ENCODE data around the gene IGSF23.

The IGSF23 gene, protein sequence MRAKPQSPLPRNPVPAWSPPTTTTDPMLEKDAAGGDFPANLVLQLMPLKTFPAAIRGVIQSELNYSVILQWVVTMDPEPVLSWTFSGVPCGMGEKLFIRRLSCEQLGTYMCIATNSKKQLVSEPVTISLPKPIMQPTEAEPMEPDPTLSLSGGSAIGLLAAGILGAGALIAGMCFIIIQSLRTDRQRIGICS

GRCh38 chr19:44613295-44614178 lies at the start of gene IGSF23:
TSS of gene IGSF23 (plus strand) at chr19:44613563. CDS start at chr19:44613646, 83 bp downstream.
- FAIRE-seq, result no peak

DNA sequence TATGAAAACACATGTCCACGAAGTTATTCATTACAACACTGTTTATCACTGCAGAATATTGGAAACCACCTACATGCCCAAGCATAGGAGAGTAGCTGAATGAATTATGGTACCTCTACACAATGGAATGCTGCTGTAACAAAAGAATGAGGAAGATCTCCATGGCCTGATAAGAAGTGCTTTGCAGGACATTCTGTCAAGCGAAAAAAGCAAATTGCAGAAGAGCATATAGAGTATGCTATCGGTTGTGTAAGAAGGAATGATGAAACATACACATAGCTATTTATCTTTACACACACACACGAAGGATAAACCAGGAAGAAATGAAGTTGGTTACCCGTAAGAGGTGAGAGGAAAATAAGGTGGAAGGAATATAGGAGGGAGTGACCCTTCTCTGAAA lies 46.4 kb upstream of the IGSF23 start:
- FAIRE-seq, result no peak

- no peak for FAIRE-seq
These were observed 45.6 kb upstream of the IGSF23 start for GRCh38 chr19:44567745-44568144.

- FAIRE-seq, result no peak
These were observed 42.8 kb upstream of the IGSF23 start for GRCh38 chr19:44570603-44570983.

DNA sequence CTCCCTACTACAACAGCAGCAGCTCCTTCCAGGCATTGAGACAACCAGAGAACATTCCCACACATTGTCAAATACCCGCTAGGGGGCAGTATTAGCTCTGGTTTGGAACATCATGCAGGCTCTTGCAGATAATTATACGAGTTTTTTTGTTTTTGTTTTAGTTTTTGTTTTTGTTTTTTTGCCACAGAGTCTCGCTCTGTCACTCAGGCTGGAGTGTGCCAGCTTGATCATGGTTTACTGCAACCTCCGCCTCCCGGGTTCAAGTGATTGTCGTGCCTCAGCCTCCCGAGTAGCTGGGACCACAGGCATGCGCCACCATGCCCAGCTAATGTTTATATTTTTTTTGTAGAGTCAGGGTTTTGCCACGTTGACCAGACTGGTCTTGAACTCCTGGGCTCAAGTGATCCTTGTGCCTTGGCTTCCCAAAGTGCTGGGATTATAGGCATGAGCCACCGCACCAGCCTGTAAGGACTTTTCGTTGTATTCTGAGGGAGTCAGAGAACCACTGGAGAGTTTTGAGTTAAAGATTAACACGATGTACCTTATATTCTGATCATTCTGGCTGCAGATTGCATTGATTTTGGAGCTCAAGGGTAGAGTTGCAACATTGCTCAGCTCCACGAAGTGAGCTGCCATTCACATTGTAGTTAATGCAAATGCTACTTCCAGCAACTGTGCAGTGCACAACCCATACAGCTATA lies 42.2 kb upstream of the IGSF23 start:
- FAIRE-seq, result peak; percentile 65

DNA sequence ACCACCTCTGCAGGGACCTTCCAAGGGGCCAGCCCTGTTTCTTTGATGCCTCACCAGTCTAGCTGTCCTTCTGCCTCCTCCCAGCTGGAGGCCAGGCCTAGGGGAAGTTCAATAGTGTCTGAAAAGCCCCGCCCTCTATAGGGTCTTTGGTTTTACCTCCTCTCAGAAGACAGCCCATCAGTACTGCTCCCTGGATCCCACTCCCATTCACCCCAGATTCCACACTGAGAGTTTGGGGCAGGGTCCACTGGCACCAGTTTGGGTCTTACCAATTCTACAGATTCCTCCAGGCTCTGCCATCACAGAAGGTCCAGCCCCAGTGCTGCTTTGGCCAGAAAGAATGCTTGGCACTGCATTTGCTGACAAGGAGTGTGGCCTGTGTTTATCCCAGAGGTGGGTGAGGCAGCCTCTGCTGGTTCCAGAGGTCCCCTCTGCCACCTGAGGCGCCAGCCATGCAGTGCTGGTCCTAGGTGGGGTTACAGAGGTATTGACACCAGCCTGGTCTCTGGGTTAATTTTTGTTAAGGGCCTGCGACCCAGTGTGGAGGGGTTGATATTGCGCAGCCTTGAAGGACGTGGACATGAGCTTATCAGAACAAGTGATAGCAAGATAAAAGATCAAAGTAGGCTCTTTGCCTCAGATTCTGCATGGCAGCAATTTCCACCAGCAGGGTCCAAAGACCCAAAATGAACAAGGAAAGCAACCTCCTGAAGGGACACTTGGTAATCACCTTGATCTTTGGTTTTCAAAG lies 41.4 kb upstream of the IGSF23 start:
- no peak for FAIRE-seq

DNA sequence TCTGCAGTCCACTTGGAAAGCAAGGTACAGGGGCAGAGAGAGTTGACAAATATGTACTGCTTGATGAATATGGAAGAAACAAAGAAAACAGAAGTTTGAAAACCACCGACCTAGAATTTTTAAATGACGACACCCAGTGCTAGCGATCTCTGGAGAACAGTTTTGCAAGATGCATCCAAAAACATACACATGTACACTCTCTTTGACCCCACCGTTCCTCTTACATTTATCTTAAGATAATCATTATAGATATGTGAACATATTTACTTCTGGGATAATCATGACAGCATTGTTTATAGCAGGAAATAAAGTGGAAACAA lies 40.8 kb upstream of the IGSF23 start:
- no peak for FAIRE-seq

DNA sequence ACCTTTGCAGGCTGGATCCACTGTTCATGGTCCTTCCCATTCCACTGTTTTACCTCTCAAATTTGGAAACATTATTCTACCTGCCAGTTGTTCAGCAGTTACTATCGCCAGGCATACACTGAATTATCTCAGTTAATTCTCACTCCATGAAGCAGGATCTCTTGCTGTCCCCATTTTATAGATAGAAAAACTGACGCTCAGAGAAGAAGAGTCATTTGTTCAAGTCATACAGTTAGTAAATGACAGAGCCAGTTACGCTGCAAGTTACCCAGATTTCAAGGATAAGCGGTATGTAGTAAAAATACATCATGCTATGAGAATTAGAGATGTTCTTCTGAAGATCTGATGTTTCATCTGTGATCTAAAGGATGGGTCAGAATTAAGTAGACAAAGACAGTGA lies 40.2 kb upstream of the IGSF23 start:
- no peak for FAIRE-seq

GRCh38 chr19:44573627-44574026 lies 39.7 kb upstream of the IGSF23 start:
- no peak for FAIRE-seq

DNA sequence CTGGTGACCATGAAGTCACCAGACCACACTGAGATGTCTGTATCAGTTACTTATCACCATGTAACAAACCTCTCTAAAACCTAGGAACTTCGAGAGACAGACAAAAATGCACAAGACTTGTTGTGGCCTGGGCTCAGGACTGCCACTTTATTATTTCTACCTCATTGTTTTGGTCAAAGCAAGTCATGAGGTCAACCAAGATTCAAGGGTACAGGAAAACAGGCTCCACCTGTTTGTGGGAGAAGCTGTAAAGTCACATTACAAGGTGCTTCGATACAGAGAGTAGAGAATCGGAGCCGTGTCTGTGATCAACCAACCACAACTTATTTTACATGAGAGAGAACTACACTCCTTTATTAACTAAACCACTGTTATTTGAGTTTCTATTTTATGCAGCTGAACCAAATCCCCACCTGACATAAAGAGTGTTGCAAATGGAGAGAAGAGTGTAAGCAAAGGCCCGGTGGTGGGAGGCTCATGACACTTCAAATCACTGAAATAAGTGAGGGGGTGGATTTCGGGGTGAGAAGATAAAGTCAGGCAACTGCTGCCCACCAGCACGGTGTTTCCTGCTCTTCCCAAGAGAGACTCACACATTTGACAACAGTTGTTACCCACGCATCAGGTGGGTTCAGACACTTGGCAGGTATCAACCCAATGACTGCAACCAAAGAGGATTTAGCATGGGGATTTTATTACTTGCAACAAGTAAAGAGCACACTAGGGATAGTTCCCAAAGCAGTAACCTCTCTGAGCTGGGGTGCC lies 39.0 kb upstream of the IGSF23 start:
- FAIRE-seq, result no peak

DNA sequence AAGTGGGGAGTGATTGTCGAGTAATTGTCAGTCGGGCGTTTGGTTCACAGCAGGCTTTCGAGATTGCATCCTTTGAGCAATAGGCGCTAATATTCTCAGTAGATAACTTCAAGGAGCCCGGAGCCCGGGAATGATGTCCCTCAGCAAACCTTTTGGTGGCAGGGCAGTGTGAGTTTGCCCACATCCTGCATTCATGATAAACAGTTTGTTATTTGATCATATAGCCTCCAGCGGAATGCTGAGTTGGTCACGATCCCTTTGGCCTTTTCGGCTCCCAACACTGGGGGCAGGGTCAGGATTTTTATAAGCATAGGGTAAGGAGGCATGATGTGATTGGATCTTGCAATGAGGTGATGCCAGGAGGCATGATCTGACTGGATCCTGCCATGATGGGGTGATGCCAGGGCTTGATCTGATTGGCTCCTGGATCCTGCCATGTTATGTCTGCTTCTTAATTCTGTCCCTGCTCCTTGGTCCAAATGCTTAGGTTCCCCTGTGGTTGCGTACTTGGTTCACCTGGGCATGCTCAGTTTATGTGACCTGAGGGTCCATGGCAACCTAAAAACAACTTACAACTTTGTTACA lies 38.2 kb upstream of the IGSF23 start:
- FAIRE-seq, result no peak

- FAIRE-seq, result no peak
These were observed 36.4 kb upstream of the IGSF23 start for GRCh38 chr19:44576843-44577565.

DNA sequence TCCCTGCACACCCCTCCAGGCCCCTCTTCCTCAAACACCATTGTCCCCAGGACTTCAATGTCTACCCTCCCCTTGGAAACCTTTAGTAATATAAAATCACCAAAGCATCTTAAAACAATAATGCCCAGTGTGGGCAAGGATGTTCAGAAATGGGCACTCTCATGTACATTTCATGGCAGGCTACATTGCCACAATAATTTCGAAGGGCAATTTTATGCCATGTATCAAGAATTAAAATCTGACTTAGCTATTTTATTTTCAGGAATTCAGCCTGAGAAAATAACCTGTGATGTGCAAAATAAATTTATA lies 35.8 kb upstream of the IGSF23 start:
- no peak for FAIRE-seq

DNA sequence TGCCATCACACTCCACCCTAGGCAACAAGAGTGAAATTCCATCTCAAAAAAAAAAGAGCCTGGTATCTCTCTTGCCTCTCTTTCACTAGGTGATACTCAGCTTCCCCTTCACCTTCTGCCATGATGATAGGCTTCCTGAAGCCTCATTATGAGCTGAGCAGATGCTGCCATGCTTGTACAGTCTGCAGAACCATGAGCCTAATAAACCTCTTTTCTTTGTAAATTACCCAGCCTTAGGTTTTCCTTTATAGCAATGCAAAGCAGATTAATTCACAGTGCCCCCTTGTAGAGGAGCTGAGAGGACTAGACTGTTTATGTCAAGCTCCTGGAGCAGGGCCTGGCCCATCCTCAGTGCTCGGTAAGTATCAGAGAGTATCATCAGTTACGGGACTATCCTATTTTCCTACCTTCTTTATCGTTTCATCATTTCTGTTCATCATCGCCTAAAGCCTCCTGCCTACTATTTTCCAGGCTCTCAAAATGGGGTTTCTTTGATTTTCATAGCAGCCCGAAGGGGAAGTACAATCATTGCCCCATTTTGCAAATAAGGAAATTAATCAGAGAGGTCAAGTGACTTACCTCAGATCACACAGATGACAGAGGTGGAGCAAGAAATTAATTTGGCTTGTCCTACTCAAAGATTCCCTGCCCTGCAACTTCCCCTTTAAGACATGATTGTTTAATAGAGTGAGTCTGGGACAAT lies 33.5 kb upstream of the IGSF23 start:
- FAIRE-seq, result no peak

- no peak for FAIRE-seq
These were observed 32.9 kb upstream of the IGSF23 start for GRCh38 chr19:44580366-44580895.

GRCh38 chr19:44581288-44581687 lies 32.1 kb upstream of the IGSF23 start:
- no peak for FAIRE-seq

DNA sequence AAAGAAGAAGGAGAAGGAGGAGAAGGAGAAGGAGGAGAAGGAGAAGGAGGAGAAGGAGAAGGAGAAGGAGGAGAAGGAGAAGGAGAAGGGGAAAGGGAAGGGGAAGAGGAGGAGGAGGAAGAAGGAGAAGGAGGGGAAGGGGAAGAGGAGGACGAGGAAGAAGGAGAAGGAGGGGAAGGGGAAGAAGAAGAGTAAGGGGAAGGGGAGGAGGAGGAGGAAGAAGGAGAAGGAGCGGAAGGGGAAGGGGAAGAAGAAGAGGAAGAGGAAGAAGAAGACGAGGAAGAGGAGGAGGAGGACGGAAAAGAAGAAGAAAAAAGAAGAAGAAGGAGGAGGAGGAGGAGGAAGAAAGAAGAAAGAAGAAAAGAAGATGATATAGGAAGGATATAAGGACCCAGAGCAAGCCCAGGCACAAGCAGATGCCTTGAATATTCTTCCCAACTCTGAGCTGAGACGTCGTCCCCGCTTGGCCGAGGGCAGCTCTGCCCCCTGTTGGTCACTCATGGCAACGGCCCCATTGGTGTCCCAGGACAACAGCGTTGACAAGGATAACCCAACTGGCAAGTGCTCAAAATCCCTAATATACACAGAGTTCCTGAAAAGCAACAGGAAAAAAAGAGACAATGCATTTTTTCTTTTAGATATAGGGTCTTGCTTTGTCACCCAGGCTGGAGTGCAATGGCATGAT lies 30.6 kb upstream of the IGSF23 start:
- no peak for FAIRE-seq

GRCh38 chr19:44585371-44586133 lies 27.8 kb upstream of the IGSF23 start:
- FAIRE-seq, result no peak
